Activated CD8-positive, alpha-beta memory T cell treated with anti-CD3 and anti-CD28 coated beads for 48 hours (primary cell): Measurements from ENCODE around the gene XBP1.
"Not testable (repeated sequence)": the region's sequence is repeated elsewhere in the genome, so short reads cannot be mapped to it uniquely, and the experiment has no call there.

ENCODE experiments used
- DNase-seq, 3 experiments: peaks; one replicate each; pipeline ENCODE4 v3.0.0-alpha.2; 2020; ENCODE audit warnings: low read depth in 2 of 3, low spot score in 2 of 3

Gene XBP1

DNA sequence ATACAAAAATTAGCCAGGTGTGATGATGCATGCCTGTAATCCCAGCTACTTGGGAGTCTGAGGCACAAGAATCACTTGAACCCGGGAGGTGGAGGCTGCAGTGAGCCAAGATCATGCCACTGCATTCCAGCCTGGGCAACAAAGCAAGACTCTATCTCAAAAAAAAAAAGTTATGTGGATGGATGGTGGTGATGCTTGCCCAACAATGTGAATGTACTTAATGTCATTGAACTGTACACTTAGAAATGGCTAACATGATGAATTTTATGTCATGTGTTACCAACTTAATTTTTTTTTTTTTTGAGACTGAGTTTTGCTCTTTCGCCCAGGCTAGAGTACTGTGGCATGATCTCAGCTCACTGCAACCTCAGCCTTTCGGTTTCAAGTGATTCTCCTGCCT, 45.9 kb downstream of the XBP1 start:
- not testable (repeated sequence) for DNase-seq

DNA sequence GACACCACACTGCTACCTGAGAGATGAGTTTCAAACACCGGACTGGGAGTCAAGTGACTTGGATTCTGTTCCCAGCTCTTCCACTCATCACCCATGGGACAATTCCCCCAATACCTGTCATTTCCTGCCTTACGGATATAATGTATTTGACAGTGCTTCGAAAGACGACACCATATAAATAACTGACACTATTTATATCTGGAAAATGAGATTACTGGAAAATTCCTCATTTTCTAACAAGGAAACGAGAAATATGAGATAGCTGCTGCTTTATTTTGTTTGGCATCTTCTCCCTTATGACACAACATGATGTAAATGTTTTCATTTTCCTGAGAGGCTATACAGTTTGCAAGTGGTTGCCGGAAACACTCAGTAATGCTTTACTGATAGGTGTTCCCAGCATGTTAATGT, 49.9 kb downstream of the XBP1 start:
- DNase-seq = no peak
